ENCODE measurements around the gene PIK3C2B. TPM values are rescaled to one million over a fixed set of nuclear protein-coding genes. Genes with fewer than 3 reads are reported as not detected.
"Not testable (repeated sequence)": the region's sequence is repeated elsewhere in the genome, so short reads cannot be mapped to it uniquely, and the experiment has no call there.

PIK3C2B gene, protein sequence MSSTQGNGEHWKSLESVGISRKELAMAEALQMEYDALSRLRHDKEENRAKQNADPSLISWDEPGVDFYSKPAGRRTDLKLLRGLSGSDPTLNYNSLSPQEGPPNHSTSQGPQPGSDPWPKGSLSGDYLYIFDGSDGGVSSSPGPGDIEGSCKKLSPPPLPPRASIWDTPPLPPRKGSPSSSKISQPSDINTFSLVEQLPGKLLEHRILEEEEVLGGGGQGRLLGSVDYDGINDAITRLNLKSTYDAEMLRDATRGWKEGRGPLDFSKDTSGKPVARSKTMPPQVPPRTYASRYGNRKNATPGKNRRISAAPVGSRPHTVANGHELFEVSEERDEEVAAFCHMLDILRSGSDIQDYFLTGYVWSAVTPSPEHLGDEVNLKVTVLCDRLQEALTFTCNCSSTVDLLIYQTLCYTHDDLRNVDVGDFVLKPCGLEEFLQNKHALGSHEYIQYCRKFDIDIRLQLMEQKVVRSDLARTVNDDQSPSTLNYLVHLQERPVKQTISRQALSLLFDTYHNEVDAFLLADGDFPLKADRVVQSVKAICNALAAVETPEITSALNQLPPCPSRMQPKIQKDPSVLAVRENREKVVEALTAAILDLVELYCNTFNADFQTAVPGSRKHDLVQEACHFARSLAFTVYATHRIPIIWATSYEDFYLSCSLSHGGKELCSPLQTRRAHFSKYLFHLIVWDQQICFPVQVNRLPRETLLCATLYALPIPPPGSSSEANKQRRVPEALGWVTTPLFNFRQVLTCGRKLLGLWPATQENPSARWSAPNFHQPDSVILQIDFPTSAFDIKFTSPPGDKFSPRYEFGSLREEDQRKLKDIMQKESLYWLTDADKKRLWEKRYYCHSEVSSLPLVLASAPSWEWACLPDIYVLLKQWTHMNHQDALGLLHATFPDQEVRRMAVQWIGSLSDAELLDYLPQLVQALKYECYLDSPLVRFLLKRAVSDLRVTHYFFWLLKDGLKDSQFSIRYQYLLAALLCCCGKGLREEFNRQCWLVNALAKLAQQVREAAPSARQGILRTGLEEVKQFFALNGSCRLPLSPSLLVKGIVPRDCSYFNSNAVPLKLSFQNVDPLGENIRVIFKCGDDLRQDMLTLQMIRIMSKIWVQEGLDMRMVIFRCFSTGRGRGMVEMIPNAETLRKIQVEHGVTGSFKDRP (N-terminal part only)
- 10 to 100 TPM; 37.1 to 41.8 TPM for total RNA-seq

DNA sequence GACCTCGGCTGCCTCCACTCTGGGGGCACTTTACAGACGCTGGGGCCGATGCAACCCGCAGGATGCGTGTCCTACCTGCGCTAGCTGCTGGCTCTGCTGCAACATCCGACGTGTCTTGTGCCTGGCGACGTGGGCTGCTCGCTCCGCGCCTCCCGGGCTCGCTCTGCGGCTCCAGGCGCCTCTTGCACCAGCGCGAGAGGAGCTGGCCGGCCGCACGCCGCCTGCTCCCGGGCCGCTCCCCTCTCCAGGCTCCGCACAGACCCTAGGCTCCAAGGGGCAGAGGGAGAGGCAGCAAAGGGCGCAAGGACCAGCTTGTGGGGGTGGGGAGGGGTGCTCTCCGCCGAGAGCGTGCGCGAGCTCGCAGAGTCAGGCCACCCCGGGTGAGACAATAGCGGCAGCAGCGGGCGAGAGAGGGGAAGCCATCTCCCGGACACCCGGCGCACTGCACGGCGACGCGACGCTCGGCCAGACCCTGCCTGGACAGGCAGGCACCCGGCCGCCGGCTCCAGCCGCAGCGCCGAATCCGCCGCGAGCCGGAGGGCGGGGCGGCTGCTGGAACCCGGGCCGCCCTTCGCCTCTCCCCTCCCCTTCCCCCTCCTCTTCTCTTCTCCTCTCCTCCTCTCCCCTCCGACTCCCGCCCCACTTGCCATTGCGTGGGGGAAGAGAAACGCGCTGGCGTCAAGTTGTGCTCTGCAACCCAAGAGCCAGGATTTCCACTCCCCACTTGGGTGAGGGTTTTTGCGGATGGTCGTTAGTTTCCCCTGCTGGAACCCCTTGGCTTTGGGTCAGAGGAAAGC lies at the start of gene PIK3C2B:
TSS of gene PIK3C2B (minus strand) at position 525 of the 797 bp plus-strand sequence. CDS start 25,003 bp downstream, outside the sequence.
- H3K4me1 Mint-ChIP-seq: peaks cover 44% of the 10 kb centered on the region
- POLR2A ChIA-PET: interaction anchor here (0.6 to 3.5 kb wide), 21 partner anchors 9 to 84 kb away, joined by 3 to 41 read pairs (median 5); partner anchors contain the start of gene MDM4

DNA sequence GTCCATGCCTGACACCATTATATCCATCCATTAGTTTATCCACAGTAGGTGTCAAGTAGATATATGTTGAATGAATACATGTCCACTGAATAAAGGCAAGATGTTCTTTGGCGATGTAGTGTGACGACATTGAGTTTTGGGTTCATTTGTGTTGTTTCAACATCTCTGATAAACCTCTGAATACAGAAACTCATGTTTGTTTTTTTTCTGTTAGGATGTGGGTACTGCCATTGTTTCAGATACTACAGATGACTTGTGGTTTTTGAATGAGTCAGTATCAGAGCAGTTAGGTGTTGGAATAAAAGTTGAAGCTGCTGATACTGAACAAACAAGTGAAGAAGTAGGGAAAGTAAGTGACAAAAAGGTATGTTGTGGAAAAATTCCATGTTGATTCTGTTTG lies 49.7 kb upstream of the PIK3C2B start:
- DNase-seq (no peak), ATAC-seq (ENCODE audit: low read depth) (peak; percentile 91)
- Mint-ChIP-seq H3K27me3 (no peaks in the 10 kb centered on the region), H3K4me3 (peak overlapping the region; percentile 72), H3K36me3 (peaks cover 76% of the 10 kb centered on the region), H3K4me1 (peaks cover 47% of the 10 kb centered on the region), H3K27ac (peak overlapping the region; percentile 87), H3K9me3 (no peaks in the 10 kb centered on the region)
- POLR2A ChIA-PET: interaction anchor here (0.5 to 4.2 kb wide), 5 partner anchors 10 to 44 kb away, joined by 3 to 49 read pairs (median 4); partner anchors contain the start of gene MDM4

More for the DNA sequence above, at the start of gene PIK3C2B:
- peak; percentile 83 for DNase-seq
- H3K9me3 Mint-ChIP-seq: no peaks in the 10 kb centered on the region
- peak within 1 kb of the TSS; percentile 91 for H3K27ac Mint-ChIP-seq
- no peaks in the 10 kb centered on the region for H3K27me3 Mint-ChIP-seq
- H3K4me3 Mint-ChIP-seq: peak within 1 kb of the TSS; percentile 95
- H3K36me3 Mint-ChIP-seq: peaks cover 10% of the 10 kb centered on the region
- peak; percentile 78 for ATAC-seq (ENCODE audit: low read depth)

DNA sequence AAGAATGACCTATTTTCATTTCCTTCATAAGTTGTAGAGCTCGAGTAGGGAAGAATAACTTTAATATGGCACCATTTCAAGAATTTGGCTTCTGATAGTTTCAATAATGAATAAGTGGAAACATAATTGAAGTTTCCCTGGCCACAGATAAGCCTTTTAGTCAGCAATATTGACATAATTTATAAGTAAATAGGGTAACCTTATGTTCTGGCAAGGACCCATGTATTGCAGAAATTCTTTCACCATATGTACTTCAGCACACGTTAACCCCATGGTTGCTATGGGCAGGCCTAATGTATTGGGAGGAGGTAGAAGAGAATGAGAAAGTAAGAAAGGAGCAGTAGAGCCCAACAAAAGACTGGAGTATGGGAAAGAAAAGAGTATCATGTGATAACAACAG lies 47.0 kb upstream of the PIK3C2B start:
- ATAC-seq (ENCODE audit: low read depth) (no peak), DNase-seq (no peak)
- no peak overlapping the region for H3K27ac Mint-ChIP-seq
- no peaks in the 10 kb centered on the region for H3K9me3 Mint-ChIP-seq
- H3K27me3 Mint-ChIP-seq: no peaks in the 10 kb centered on the region
- H3K4me1 Mint-ChIP-seq: peaks cover 47% of the 10 kb centered on the region
- POLR2A ChIA-PET: no interaction called here
- peaks cover 68% of the 10 kb centered on the region for H3K36me3 Mint-ChIP-seq
- no peak overlapping the region for H3K4me3 Mint-ChIP-seq

DNA sequence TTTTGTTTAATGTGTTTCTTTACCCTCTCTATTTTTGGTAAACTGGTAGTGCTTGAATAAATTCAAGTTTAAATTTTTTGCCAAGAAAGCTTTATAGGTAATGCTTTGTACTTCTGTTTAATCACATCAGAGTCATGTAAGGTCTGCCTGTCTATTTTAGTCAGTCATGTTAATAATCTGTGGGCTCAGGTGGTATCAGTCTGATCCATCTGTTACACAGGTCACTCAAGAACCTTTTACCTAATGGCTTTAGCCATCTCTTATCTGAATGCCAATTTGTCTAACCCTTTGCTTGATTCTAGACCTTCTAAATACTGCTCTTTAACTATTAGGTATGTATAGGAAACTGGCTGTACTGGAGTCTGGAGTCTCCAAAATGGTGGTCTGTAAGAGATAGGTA lies 38.2 kb upstream of the PIK3C2B start:
- DNase-seq (no peak), ATAC-seq (ENCODE audit: low read depth) (no peak)
- Mint-ChIP-seq H3K4me1 (peaks cover 7% of the 10 kb centered on the region), H3K9me3 (no peaks in the 10 kb centered on the region), H3K36me3 (peaks cover 30% of the 10 kb centered on the region), H3K4me3 (no peak overlapping the region), H3K27me3 (no peaks in the 10 kb centered on the region), H3K27ac (no peak overlapping the region)
- POLR2A ChIA-PET: no interaction called here

DNA sequence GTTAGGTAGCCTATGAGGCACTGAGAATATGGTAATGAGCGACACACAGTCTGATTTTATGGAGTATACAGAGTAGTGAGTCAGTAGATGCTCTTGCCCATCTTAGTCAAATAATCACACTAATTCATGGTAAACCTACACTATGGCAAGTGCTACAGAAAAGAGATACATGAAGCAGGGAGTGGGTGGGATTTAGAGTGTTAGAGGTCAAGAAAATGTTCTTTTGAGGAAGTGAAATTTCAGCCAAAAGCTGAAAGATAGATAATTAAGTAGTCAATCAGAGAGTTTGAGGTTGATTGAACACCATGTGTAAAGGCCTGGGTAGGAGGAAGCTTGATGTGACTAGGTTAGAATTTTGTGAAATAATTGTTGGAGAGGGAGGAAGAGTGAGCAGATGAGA lies 36.3 kb upstream of the PIK3C2B start:
- ATAC-seq (ENCODE audit: low read depth): no peak
- peaks cover 9% of the 10 kb centered on the region for H3K4me1 Mint-ChIP-seq
- H3K4me3 Mint-ChIP-seq: no peak overlapping the region
- no peaks in the 10 kb centered on the region for H3K27me3 Mint-ChIP-seq
- no peaks in the 10 kb centered on the region for H3K9me3 Mint-ChIP-seq
- no peak overlapping the region for H3K27ac Mint-ChIP-seq
- POLR2A ChIA-PET: interaction anchor here (1.2 kb wide), 1 partner anchor 15 kb away, joined by 5 read pairs; the partner anchor contains the start of gene MDM4
- DNase-seq: no peak
- peaks cover 28% of the 10 kb centered on the region for H3K36me3 Mint-ChIP-seq

DNA sequence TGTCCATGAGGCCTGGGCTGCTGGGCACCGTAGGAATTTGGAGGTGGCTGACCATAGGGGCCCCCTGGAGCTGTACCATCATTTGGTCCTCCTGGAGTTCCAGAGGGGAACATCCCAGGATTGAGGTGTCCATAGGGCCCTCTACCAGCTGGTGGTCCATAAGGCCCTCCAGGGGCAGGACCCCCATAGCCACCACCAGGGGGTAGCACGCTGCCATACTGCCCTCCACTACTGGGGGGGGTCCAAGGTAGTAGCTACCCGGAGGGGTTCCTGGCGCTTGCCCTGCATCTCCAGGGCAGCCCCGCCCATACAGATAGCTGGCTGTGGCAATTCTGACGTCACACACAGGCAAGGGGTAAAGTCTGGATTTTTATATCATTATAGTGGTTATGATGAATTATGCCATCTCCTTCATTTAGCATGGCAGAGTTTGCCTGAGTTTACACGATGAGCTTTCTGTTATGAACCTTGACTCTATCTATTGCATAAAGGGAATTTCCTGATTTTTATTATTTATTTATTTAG lies 34.8 kb upstream of the PIK3C2B start:
- no peak overlapping the region for H3K4me3 Mint-ChIP-seq
- no peaks in the 10 kb centered on the region for H3K9me3 Mint-ChIP-seq
- ATAC-seq (ENCODE audit: low read depth) (no peak), DNase-seq (no peak)
- H3K4me1 Mint-ChIP-seq: peaks cover 12% of the 10 kb centered on the region
- no peaks in the 10 kb centered on the region for H3K27me3 Mint-ChIP-seq
- H3K27ac Mint-ChIP-seq: no peak overlapping the region
- POLR2A ChIA-PET: interaction anchor here (1.5 kb wide), 1 partner anchor 21 kb away, joined by 3 read pairs; no protein-coding TSS in a partner anchor
- peaks cover 35% of the 10 kb centered on the region for H3K36me3 Mint-ChIP-seq

DNA sequence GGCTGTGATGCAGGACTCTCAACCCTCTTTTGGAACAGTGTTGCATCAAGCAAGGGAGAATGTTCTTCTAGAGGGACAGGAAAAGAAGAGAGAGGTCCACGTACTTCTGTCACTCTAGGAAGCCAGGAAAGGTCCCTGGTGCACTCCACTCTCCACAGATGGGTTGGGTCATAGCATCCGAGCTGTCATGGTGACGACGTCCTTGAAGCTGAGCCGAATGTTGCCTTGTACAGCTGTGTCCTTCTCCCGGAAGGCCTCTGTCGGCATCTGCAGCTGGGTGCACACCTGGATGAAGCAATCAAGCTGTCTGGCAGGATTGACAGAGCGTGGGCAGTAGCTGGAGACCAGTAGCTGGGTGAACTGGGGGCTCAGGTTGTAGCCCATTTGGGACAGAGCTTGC lies 34.1 kb upstream of the PIK3C2B start:
- DNase-seq: no peak
- H3K36me3 Mint-ChIP-seq: peaks cover 41% of the 10 kb centered on the region
- H3K4me1 Mint-ChIP-seq: peaks cover 15% of the 10 kb centered on the region
- POLR2A ChIA-PET: interaction anchor here (0.8 to 1.5 kb wide), 2 partner anchors 12 to 21 kb away, joined by 3 read pairs; no protein-coding TSS in a partner anchor
- ATAC-seq (ENCODE audit: low read depth): no peak
- no peak overlapping the region for H3K4me3 Mint-ChIP-seq
- no peaks in the 10 kb centered on the region for H3K27me3 Mint-ChIP-seq
- H3K27ac Mint-ChIP-seq: no peak overlapping the region
- H3K9me3 Mint-ChIP-seq: peaks cover 3% of the 10 kb centered on the region

DNA sequence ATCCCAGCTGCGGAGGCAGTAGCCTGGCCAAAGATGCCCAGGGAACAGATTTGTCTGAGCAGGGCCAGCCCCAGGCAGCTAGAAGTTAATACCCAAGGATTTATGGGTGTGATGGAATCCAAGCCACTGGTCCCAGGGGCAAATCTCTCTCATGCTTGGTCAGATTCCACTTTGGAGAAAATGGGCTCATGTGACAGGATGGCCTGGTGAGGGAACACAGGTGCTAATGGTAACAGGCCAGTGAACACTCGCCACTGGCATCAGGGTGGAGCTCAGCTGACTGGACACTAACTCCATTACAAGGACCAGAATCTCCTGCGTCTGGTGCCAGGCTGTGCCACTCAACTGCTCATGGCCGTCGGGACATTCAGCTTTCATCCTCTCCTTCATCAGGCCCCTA lies 33.6 kb upstream of the PIK3C2B start:
- ATAC-seq (ENCODE audit: low read depth): no peak
- Mint-ChIP-seq H3K36me3 (peaks cover 44% of the 10 kb centered on the region), H3K4me1 (peaks cover 15% of the 10 kb centered on the region), H3K4me3 (no peak overlapping the region), H3K27ac (no peak overlapping the region), H3K9me3 (peaks cover 5% of the 10 kb centered on the region), H3K27me3 (no peaks in the 10 kb centered on the region)
- POLR2A ChIA-PET: interaction anchor here (0.8 to 0.9 kb wide), 2 partner anchors 11 to 15 kb away, joined by 3 to 6 read pairs; no protein-coding TSS in a partner anchor
- no peak for DNase-seq

DNA sequence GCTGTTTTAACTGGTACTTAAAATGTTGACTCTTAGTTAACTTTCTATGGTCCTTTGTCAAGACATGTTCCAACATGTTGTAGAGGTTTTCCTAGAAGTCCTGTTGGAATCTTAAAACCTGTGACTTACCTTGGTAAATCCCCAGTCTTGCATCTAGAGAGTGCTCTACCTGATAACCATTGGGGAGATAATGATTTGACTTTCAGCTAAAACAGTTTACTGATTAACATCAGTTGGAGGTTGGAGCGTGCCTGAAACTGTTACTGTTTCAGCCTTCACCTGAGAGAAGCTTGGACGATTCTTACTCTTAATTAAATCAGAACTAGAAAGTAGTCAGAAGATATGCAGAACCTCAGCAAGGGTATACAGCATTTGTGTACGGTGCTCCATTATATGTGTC lies 30.4 kb upstream of the PIK3C2B start:
- Mint-ChIP-seq H3K9me3 (peaks cover 8% of the 10 kb centered on the region), H3K36me3 (peaks cover 43% of the 10 kb centered on the region), H3K4me1 (peaks cover 25% of the 10 kb centered on the region), H3K27ac (peak overlapping the region; percentile 41), H3K4me3 (peak overlapping the region; percentile 39), H3K27me3 (no peaks in the 10 kb centered on the region)
- DNase-seq (no peak), ATAC-seq (ENCODE audit: low read depth) (no peak)
- POLR2A ChIA-PET: interaction anchor here (2.1 to 2.7 kb wide), 2 partner anchors 9 to 18 kb away, joined by 6 to 14 read pairs; partner anchors contain the start of gene MDM4

DNA sequence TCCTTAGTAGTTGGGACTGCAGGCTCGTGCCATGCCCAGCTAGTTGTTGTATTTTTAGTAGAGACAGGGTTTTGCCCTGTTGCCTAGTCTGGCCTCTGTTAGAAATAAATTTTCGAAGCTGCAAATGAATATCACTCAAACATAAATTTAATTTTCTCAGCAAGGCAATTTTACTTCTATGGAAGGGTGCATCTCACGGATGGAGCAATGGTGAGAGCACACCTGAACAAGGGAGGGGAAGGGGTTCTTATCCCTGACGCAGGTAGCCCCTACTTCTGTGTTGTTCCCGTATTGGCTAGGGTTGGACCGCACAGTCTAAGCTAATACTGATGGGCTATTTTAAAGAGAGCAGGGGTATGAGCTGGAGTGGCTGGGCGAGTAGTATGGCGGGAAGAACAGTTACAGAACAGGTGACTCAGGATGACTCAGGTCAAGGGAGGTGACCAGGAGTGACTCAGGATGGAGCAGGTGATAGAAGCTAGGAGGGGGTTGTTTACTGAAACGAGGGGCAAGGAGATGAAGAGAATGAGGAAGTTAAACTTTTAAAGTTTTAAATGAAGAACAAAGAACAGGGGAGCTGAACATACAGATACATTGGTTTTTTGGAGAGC lies 29.1 kb upstream of the PIK3C2B start:
- Mint-ChIP-seq H3K4me1 (peaks cover 33% of the 10 kb centered on the region), H3K9me3 (peaks cover 8% of the 10 kb centered on the region), H3K36me3 (peaks cover 53% of the 10 kb centered on the region), H3K27me3 (no peaks in the 10 kb centered on the region), H3K4me3 (peak overlapping the region; percentile 51), H3K27ac (peak overlapping the region; percentile 51)
- POLR2A ChIA-PET: interaction anchor here (0.6 to 2.7 kb wide), 5 partner anchors 7 to 29 kb away, joined by 3 to 14 read pairs (median 4); partner anchors contain the start of gene MDM4
- ATAC-seq (ENCODE audit: low read depth) (no peak), DNase-seq (no peak)

DNA sequence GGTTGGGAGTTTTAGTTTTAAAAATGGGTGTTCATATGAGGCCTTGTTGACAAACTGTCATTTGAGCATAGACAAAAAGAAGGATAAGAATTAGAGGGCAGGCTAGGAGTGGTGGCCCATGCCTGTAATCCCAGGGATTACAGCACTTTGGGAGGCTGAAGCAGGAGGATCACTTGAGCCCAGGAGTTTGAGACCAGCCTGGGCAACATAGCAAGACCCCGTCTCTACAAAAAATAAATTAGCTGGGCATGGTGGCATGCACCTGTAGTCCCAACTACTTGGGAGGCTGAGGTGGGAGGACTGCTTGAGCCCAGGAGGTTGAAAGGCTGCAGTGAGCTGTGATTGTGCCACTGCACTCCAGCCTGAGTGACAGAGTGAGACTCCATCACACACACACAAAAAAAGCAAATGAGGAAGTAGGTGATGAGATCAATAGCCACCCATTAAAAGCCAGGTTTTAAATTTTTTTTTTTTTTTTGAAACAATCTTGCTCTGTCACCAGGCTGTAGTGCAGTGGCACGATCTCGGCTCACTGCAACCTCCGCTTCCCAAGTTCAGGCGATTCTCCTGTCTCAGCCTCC lies 27.4 kb upstream of the PIK3C2B start:
- Mint-ChIP-seq H3K36me3 (peaks cover 56% of the 10 kb centered on the region), H3K4me1 (peaks cover 44% of the 10 kb centered on the region), H3K27ac (peak overlapping the region; percentile 54)
- POLR2A ChIA-PET: interaction anchor here (0.6 to 1.6 kb wide), 2 partner anchors 14 to 82 kb away, joined by 3 to 8 read pairs; no protein-coding TSS in a partner anchor
- not testable (repeated sequence) for H3K4me3 Mint-ChIP-seq; H3K27me3 Mint-ChIP-seq; DNase-seq; ATAC-seq (ENCODE audit: low read depth); H3K9me3 Mint-ChIP-seq
